ENCODE results near the gene CCDC120.

CCDC120 gene

GRCh38 chrX:49067285-49068120, 8.7 kb downstream of the CCDC120 start:
- no peak overlapping the region for H2BK12ac ChIP-seq (ENCODE audit: low read length)
- no peak for DNase-seq

GRCh38 chrX:49069038-49069437, 10.2 kb downstream of the CCDC120 start:
- Histone ChIP-seq H3K4ac (ENCODE audit: low read depth, low read length) (no peak overlapping the region), H3K27ac (ENCODE audit: low read depth, low read length) (no peak overlapping the region), H4K8ac (ENCODE audit: low read depth, low read length) (no peak overlapping the region), H3K4me3 (ENCODE audit: low read depth, low read length) (no peak overlapping the region), H2AFZ (ENCODE audit: insufficient read depth, low read length, poor library complexity) (no peak overlapping the region), H2BK5ac (ENCODE audit: low read depth, low read length, poor library complexity) (no peak overlapping the region), H4K91ac (ENCODE audit: low read depth, low read length) (no peak overlapping the region), H3K79me1 (ENCODE audit: low read length) (peaks cover 2% of the 10 kb centered on the region), H2BK120ac (ENCODE audit: insufficient read depth, low read length, poor library complexity) (no peak overlapping the region), H3K27me3 (ENCODE audit: insufficient read depth, low read length) (no peaks in the 10 kb centered on the region), H3K9ac (ENCODE audit: low read length) (no peak overlapping the region), H3K23ac (ENCODE audit: low read length) (no peak overlapping the region), H2AK5ac (ENCODE audit: low read length) (no peak overlapping the region), H3K4me2 (ENCODE audit: low read length) (no peak overlapping the region), H3K79me2 (ENCODE audit: control insufficient read depth, insufficient read depth, low read length, poor library complexity) (peaks cover 2% of the 10 kb centered on the region), H3K4me1 (ENCODE audit: control insufficient read depth in 1 of 2, insufficient read depth in 2 of 2, low read length in 2 of 2) (peaks cover 0 to 5% of the 10 kb centered on the region in 2 experiments), H3K9me3 (ENCODE audit: insufficient read depth, low read depth, low read length) (no peaks in the 10 kb centered on the region), H3K18ac (ENCODE audit: low read length) (no peak overlapping the region), H3K36me3 (ENCODE audit: control insufficient read depth in 1 of 2, insufficient read depth in 2 of 2, low read length in 2 of 2) (peaks cover 43 to 51% of the 10 kb centered on the region in 2 experiments), H3K14ac (ENCODE audit: low read length) (no peak overlapping the region), H2BK12ac (ENCODE audit: low read length) (no peak overlapping the region), H4K12ac (ENCODE audit: low read depth, low read length) (no peak overlapping the region)
- WGBS (ENCODE audit: extremely low coverage, insufficient coverage, insufficient read length) = no CpG with 5 or more reads among the region's 11 CpGs
- DNase-seq = no peak

More at GRCh38 chrX:49067285-49068120, 8.7 kb downstream of the CCDC120 start:
- no peak overlapping the region for H3K18ac ChIP-seq (ENCODE audit: low read length)
- H3K79me2 ChIP-seq (ENCODE audit: control insufficient read depth, insufficient read depth, low read length, poor library complexity) = no peaks in the 10 kb centered on the region
- H2BK5ac ChIP-seq (ENCODE audit: low read depth, low read length, poor library complexity) = no peak overlapping the region
- no peaks in the 10 kb centered on the region for H3K9me3 ChIP-seq (ENCODE audit: insufficient read depth, low read depth, low read length)
- WGBS (ENCODE audit: extremely low coverage, insufficient coverage, insufficient read length) = no CpG with 5 or more reads among the region's 41 CpGs
- H3K4ac ChIP-seq (ENCODE audit: low read depth, low read length) = no peak overlapping the region
- no peaks in the 10 kb centered on the region for H3K27me3 ChIP-seq (ENCODE audit: insufficient read depth, low read length)
- H3K27ac ChIP-seq (ENCODE audit: low read depth, low read length) = no peak overlapping the region
- H3K4me2 ChIP-seq (ENCODE audit: low read length) = no peak overlapping the region
- H4K91ac ChIP-seq (ENCODE audit: low read depth, low read length) = no peak overlapping the region
- no peak overlapping the region for H3K23ac ChIP-seq (ENCODE audit: low read length)
- H3K36me3 ChIP-seq (ENCODE audit: control insufficient read depth in 1 of 2, insufficient read depth in 2 of 2, low read length in 2 of 2) = peaks cover 51 to 60% of the 10 kb centered on the region in 2 experiments
- H3K4me3 ChIP-seq (ENCODE audit: low read depth, low read length) = no peak overlapping the region
- H2AFZ ChIP-seq (ENCODE audit: insufficient read depth, low read length, poor library complexity) = no peak overlapping the region
- H3K4me1 ChIP-seq (ENCODE audit: control insufficient read depth in 1 of 2, insufficient read depth in 2 of 2, low read length in 2 of 2) = no peaks in the 10 kb centered on the region
- H3K79me1 ChIP-seq (ENCODE audit: low read length) = no peaks in the 10 kb centered on the region
- H3K9ac ChIP-seq (ENCODE audit: low read length) = no peak overlapping the region
- no peak overlapping the region for H4K8ac ChIP-seq (ENCODE audit: low read depth, low read length)
- no peak overlapping the region for H3K14ac ChIP-seq (ENCODE audit: low read length)
- no peak overlapping the region for H2BK120ac ChIP-seq (ENCODE audit: insufficient read depth, low read length, poor library complexity)
- no peak overlapping the region for H4K12ac ChIP-seq (ENCODE audit: low read depth, low read length)
- H2AK5ac ChIP-seq (ENCODE audit: low read length) = no peak overlapping the region

- Histone ChIP-seq H3K23ac (ENCODE audit: low read length) (no peak overlapping the region), H3K4me3 (ENCODE audit: low read depth, low read length) (no peak overlapping the region), H3K9me3 (ENCODE audit: insufficient read depth, low read depth, low read length) (no peaks in the 10 kb centered on the region), H3K27ac (ENCODE audit: low read depth, low read length) (no peak overlapping the region), H3K79me1 (ENCODE audit: low read length) (peaks cover 5% of the 10 kb centered on the region), H2BK5ac (ENCODE audit: low read depth, low read length, poor library complexity) (no peak overlapping the region), H2AFZ (ENCODE audit: insufficient read depth, low read length, poor library complexity) (no peak overlapping the region), H4K12ac (ENCODE audit: low read depth, low read length) (no peak overlapping the region), H3K27me3 (ENCODE audit: insufficient read depth, low read length) (no peaks in the 10 kb centered on the region), H3K18ac (ENCODE audit: low read length) (no peak overlapping the region), H3K4me2 (ENCODE audit: low read length) (no peak overlapping the region), H4K91ac (ENCODE audit: low read depth, low read length) (no peak overlapping the region), H3K14ac (ENCODE audit: low read length) (no peak overlapping the region), H3K4me1 (ENCODE audit: control insufficient read depth in 1 of 2, insufficient read depth in 2 of 2, low read length in 2 of 2) (peaks cover 0 to 10% of the 10 kb centered on the region in 2 experiments), H3K4ac (ENCODE audit: low read depth, low read length) (no peak overlapping the region), H4K8ac (ENCODE audit: low read depth, low read length) (no peak overlapping the region), H3K79me2 (ENCODE audit: control insufficient read depth, insufficient read depth, low read length, poor library complexity) (peaks cover 2% of the 10 kb centered on the region), H2BK120ac (ENCODE audit: insufficient read depth, low read length, poor library complexity) (no peak overlapping the region), H3K9ac (ENCODE audit: low read length) (no peak overlapping the region), H2BK12ac (ENCODE audit: low read length) (no peak overlapping the region), H2AK5ac (ENCODE audit: low read length) (no peak overlapping the region), H3K36me3 (ENCODE audit: control insufficient read depth in 1 of 2, insufficient read depth in 2 of 2, low read length in 2 of 2) (peaks cover 31 to 40% of the 10 kb centered on the region in 2 experiments)
- no CpG with 5 or more reads among the region's 4 CpGs for WGBS (ENCODE audit: extremely low coverage, insufficient coverage, insufficient read length)
- DNase-seq = no peak
Observed at GRCh38 chrX:49070988-49071387, 12.2 kb downstream of the CCDC120 start.

GRCh38 chrX:49071877-49072711, 13.3 kb downstream of the CCDC120 start:
- Histone ChIP-seq H3K9ac (ENCODE audit: low read length) (no peak overlapping the region), H3K23ac (ENCODE audit: low read length) (no peak overlapping the region), H3K4me1 (ENCODE audit: control insufficient read depth in 1 of 2, insufficient read depth in 2 of 2, low read length in 2 of 2) (peaks cover 0 to 12% of the 10 kb centered on the region in 2 experiments), H2BK5ac (ENCODE audit: low read depth, low read length, poor library complexity) (no peak overlapping the region), H3K14ac (ENCODE audit: low read length) (no peak overlapping the region), H2BK12ac (ENCODE audit: low read length) (no peak overlapping the region), H3K36me3 (ENCODE audit: control insufficient read depth in 1 of 2, insufficient read depth in 2 of 2, low read length in 2 of 2) (peaks cover 31 to 40% of the 10 kb centered on the region in 2 experiments), H3K4me2 (ENCODE audit: low read length) (no peak overlapping the region), H3K79me1 (ENCODE audit: low read length) (peaks cover 5% of the 10 kb centered on the region), H4K12ac (ENCODE audit: low read depth, low read length) (no peak overlapping the region), H3K27ac (ENCODE audit: low read depth, low read length) (no peak overlapping the region), H3K4me3 (ENCODE audit: low read depth, low read length) (no peak overlapping the region), H3K9me3 (ENCODE audit: insufficient read depth, low read depth, low read length) (no peaks in the 10 kb centered on the region), H3K4ac (ENCODE audit: low read depth, low read length) (no peak overlapping the region), H2AFZ (ENCODE audit: insufficient read depth, low read length, poor library complexity) (no peak overlapping the region), H4K8ac (ENCODE audit: low read depth, low read length) (no peak overlapping the region), H3K18ac (ENCODE audit: low read length) (no peak overlapping the region), H2BK120ac (ENCODE audit: insufficient read depth, low read length, poor library complexity) (no peak overlapping the region), H4K91ac (ENCODE audit: low read depth, low read length) (no peak overlapping the region), H3K27me3 (ENCODE audit: insufficient read depth, low read length) (no peaks in the 10 kb centered on the region), H2AK5ac (ENCODE audit: low read length) (no peak overlapping the region), H3K79me2 (ENCODE audit: control insufficient read depth, insufficient read depth, low read length, poor library complexity) (peaks cover 2% of the 10 kb centered on the region)
- WGBS (ENCODE audit: extremely low coverage, insufficient coverage, insufficient read length) = no CpG with 5 or more reads among the region's 63 CpGs
- DNase-seq = peak in 1 of 2 donors; percentile 32

Measured in trophoblast cell (in vitro differentiated cells and primary cell).